Sigmoid colon (tissue), 7 donors: ENCODE results near the gene MOXD1. TPM values are rescaled to one million over a fixed set of nuclear protein-coding genes. Genes with fewer than 3 reads are reported as not detected.

Experiments
- DNase-seq: peaks from one replicate; pipeline ENCODE4 v3.0.0-alpha.2; 2019
- H3K27ac ChIP-seq, 4 donors: fragments of 200-600 bp; sonication (generic); one replicate each; pipeline ENCODE4 v1.5.1; 2016 to 2019; ENCODE audit warnings: mild to moderate bottlenecking in 1 of 4
- H3K27me3 ChIP-seq, 3 donors: fragments of 200-600 bp; sonication (generic); one replicate each; pipeline ENCODE4 v1.5.1; 2019; ENCODE audit warnings: mild to moderate bottlenecking in 1 of 3
- H3K36me3 ChIP-seq, 4 donors: fragments of 200-600 bp; sonication (generic); one replicate each; pipeline ENCODE4 v1.5.1; 2016 to 2019
- H3K4me1 ChIP-seq, 4 donors: fragments of 200-600 bp; sonication (generic); one replicate each; pipeline ENCODE4 v1.5.1; 2017 to 2019
- H3K4me3 ChIP-seq, 4 donors: fragments of 200-600 bp; sonication (generic); one replicate each; pipeline ENCODE4 v1.5.1; 2017 to 2019; ENCODE audit warnings: mild to moderate bottlenecking in 2 of 4, moderate library complexity in 1 of 4
- H3K9me3 ChIP-seq, 4 donors: fragments of 200-600 bp in 3 of 4; sonication (generic) in 3 of 4; one replicate each; pipeline versions ENCODE4 v1.5.1 to v1.6.1; 2013 to 2019
- EP300 ChIP-seq, 4 donors: sonication (generic); formaldehyde crosslinking; IDR thresholded peaks; one replicate each; pipeline ENCODE4 v1.6.1; 2017; ENCODE audit warnings: antibody characterized with exemption in 4 of 4
- POLR2A ChIP-seq, 2 donors: fragments of 450-650 bp; IDR thresholded peaks; one replicate each; pipeline ENCODE4 v1.6.1; 2016; ENCODE audit warnings: antibody characterized with exemption in 2 of 2, mild to moderate bottlenecking in 2 of 2, moderate library complexity in 2 of 2
- POLR2AphosphoS5 ChIP-seq, 4 donors: sonication (generic); formaldehyde crosslinking; IDR thresholded peaks; one replicate each; pipeline ENCODE4 v1.6.1; 2017; ENCODE audit warnings: antibody characterized with exemption in 4 of 4
- WGBS, 2 donors: extraction: QIAGEN DNeasy Blood & Tissue Kit; methylation state at CpG; one replicate each; pipeline ENCODE4 v1.1.7; 2013; 5-methylcytosine and 5-hydroxymethylcytosine counted together
- intact Hi-C: fragments of 100-400 bp; cut with DNase I; formaldehyde crosslinking; loops from one replicate; pipeline ENCODE4 v1.15.1; 2023
- polyA plus RNA-seq, 3 donors: library from polyadenylated mRNA; stranded (reverse); fragments of 200-250 nt; gene quantifications; one replicate each; pipeline ENCODE4 v1.2.3, GENCODE V29; 2013
- total RNA-seq, 4 donors: library from RNA; depleted of rRNA; stranded (reverse); fragments of >200 nt; gene quantifications; one replicate each; pipeline ENCODE4 v1.1.0, GENCODE V29; 2016
- TF ChIP-seq, protein P1 (sequence below), 4 experiments: fragments of 450-650 bp in 3 of 4; fragments of 200-600 bp in 1 of 4; IDR thresholded peaks; one replicate each; pipeline ENCODE4 v1.5.1; 2016 to 2019; ENCODE audit warnings: antibody characterized with exemption in 4 of 4, mild to moderate bottlenecking in 3 of 4, moderate library complexity in 2 of 4
- donor health status: healthy with polysubstance abuse.
- donor health status: Bipolar disorder and iron deficiency.
- donor health status: healthy.

Gene MOXD1
- total and polyA plus RNA-seq, 7 donors: 1.2 to 20.8 (median 9.4) TPM

DNA sequence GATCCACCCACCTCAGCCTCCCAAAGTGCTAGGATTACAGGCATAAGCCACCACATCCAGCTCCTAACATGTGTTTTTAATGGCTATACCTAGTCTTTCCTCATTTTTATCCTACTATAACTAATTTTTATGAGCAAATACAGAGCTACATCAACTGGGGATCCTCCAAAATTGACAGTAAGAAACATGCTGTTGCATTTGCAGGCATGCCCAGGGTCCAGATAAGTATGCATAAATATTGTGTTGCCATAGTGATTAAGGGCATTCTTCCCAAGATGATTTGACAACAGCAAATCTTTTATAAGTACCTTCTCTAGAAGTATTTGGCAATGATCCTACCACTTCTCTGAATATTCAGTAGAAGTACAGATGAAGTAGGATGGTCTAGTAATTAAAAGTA lies 41.9 kb upstream of the MOXD1 start:
- TF ChIP-seq, protein P1, sequence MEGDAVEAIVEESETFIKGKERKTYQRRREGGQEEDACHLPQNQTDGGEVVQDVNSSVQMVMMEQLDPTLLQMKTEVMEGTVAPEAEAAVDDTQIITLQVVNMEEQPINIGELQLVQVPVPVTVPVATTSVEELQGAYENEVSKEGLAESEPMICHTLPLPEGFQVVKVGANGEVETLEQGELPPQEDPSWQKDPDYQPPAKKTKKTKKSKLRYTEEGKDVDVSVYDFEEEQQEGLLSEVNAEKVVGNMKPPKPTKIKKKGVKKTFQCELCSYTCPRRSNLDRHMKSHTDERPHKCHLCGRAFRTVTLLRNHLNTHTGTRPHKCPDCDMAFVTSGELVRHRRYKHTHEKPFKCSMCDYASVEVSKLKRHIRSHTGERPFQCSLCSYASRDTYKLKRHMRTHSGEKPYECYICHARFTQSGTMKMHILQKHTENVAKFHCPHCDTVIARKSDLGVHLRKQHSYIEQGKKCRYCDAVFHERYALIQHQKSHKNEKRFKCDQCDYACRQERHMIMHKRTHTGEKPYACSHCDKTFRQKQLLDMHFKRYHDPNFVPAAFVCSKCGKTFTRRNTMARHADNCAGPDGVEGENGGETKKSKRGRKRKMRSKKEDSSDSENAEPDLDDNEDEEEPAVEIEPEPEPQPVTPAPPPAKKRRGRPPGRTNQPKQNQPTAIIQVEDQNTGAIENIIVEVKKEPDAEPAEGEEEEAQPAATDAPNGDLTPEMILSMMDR (IDR thresholded peaks at IDR 0.05): no peak
- no peak for TF ChIP-seq POLR2AphosphoS5 (IDR thresholded peaks at IDR 0.05)
- Histone ChIP-seq H3K4me1 (no peaks in the 10 kb centered on the region), H3K27ac (no peak overlapping the region), H3K27me3 (no peaks in the 10 kb centered on the region), H3K4me3 (no peak overlapping the region), H3K36me3 (no peaks in the 10 kb centered on the region), H3K9me3 (no peaks in the 10 kb centered on the region)
- intact Hi-C loops: no loop called here
- DNase-seq: no peak

DNA sequence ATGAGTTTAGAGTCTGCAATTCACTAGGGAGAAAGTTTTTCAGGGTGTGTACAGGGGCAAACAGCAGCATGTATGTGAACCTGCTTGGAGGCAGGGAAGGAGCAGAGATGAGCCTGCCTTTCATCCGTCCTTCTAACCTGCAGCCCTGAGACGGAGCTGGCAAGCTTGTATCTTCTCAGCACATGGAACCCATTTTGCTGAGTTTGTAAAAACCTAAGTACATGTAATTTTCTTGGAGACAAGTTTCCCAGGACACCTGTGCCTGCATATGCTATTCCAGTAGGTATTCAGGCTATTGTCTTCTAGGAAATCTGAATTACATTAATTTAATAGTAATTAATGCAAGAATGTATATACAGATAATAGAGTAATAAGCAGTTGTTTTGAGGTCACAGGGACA lies 28.8 kb upstream of the MOXD1 start:
- H3K4me3 ChIP-seq: no peak overlapping the region
- no peaks in the 10 kb centered on the region for H3K4me1 ChIP-seq
- TF ChIP-seq, protein P1 (IDR thresholded peaks at IDR 0.05): no peak
- TF ChIP-seq EP300 (IDR thresholded peaks at IDR 0.05): no peak
- TF ChIP-seq POLR2A (IDR thresholded peaks at IDR 0.05): no peak
- TF ChIP-seq POLR2AphosphoS5 (IDR thresholded peaks at IDR 0.05): no peak
- H3K27me3 ChIP-seq: no peaks in the 10 kb centered on the region
- no peaks in the 10 kb centered on the region for H3K9me3 ChIP-seq
- 78 to 84% methylated on average over 2 of the region's 2 CpGs for WGBS, 2 donors
- intact Hi-C loops: no loop called here
- no peak for DNase-seq
- H3K27ac ChIP-seq: no peak overlapping the region
- H3K36me3 ChIP-seq: no peaks in the 10 kb centered on the region

DNA sequence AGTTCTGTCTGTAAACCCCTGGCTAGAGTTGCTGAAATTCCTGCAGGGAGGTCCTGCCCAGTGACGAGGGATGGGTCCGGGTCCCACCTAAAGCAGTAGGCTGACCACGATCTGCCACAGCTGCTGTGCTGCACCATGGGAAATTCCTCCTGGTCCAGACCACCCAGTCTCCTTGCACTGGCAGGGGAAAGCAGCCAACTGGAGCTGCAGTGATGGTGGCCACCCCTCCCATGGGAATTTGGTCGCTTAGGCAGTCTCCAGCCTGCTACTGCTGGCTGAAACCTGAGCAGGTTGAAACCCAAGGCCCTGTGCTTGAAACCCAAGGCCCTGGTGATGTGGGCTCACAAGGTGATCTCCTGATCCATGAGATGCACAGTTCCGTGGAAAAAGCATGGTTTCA lies 23.9 kb upstream of the MOXD1 start:
- Histone ChIP-seq H3K27me3 (no peaks in the 10 kb centered on the region), H3K27ac (no peak overlapping the region), H3K9me3 (no peaks in the 10 kb centered on the region), H3K36me3 (no peaks in the 10 kb centered on the region), H3K4me3 (no peak overlapping the region), H3K4me1 (no peaks in the 10 kb centered on the region)
- DNase-seq: no peak
- no peak for TF ChIP-seq EP300 (IDR thresholded peaks at IDR 0.05)
- no peak for TF ChIP-seq POLR2A (IDR thresholded peaks at IDR 0.05)
- TF ChIP-seq, protein P1 (IDR thresholded peaks at IDR 0.05): no peak
- intact Hi-C loops: no loop called here
- 81 to 83% methylated on average over 5 of the region's 5 CpGs for whole genome bisulfite sequencing, 2 donors

DNA sequence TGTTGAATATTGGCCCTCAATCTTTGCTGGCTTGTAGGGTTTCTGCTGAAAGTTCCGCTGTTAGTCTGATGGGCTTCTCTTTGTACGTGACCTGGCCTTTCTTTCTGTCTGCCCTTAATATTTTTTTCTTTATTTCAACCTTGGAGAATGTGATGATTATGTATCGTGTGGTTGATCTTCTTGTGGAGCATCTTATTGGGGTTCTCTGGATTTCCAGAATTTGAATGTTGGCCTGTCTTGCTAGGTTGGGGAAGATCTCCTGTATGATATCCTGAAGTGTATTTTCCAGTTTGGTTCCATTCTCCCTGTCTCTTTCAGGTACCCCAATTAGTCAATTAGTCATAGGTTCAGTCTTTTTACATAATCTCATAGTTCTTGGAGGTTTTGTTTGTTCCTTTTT lies 22.6 kb upstream of the MOXD1 start:
- no peaks in the 10 kb centered on the region for H3K36me3 ChIP-seq
- intact Hi-C loops: no loop called here
- DNase-seq: no peak
- H3K4me3 ChIP-seq: no peak overlapping the region
- 92 to 93% methylated on average over 3 of the region's 3 CpGs for WGBS, 2 donors
- no peak overlapping the region for H3K27ac ChIP-seq
- no peaks in the 10 kb centered on the region for H3K4me1 ChIP-seq
- H3K9me3 ChIP-seq: no peaks in the 10 kb centered on the region
- no peaks in the 10 kb centered on the region for H3K27me3 ChIP-seq
- no peak for TF ChIP-seq POLR2A (IDR thresholded peaks at IDR 0.05)
- no peak for TF ChIP-seq POLR2AphosphoS5 (IDR thresholded peaks at IDR 0.05)
- TF ChIP-seq, protein P1 (IDR thresholded peaks at IDR 0.05): no peak
- TF ChIP-seq EP300 (IDR thresholded peaks at IDR 0.05): no peak

DNA sequence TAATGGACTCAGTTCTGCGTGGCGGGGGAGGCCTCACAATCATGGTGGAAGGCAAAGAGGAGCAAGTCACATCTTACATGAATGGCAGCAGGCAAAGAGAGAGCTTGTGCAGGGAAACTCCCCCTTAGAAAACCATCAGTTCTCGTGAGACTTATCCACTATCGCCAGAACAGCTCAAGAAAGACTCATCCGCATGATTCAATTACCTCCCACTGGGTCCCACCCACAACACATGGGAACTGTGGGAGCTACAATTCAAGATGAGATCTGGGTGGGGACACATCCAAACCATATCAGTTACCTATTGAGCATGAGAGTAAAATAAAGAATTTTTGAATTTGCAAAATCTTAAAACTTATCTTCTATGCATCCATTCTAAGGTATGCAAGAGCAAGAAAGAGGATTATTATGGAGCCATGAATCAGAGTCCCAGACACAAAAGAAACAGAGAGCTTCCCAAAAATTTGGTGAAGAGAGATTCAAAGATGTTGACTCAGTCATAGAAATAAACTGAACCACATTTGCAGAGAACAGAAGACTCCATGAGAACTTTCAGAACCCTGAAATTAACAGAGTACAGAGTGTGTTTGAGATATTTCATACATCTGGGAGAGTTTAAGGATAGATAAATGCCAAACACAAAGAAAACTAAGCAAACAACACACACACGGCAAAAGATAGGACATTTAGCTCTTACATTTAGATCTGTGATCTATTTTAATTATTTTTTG lies 17.1 kb upstream of the MOXD1 start:
- no peak for DNase-seq
- Histone ChIP-seq H3K4me1 (no peaks in the 10 kb centered on the region), H3K27ac (no peak overlapping the region), H3K9me3 (no peaks in the 10 kb centered on the region), H3K36me3 (no peaks in the 10 kb centered on the region), H3K27me3 (no peaks in the 10 kb centered on the region), H3K4me3 (no peak overlapping the region)
- 87 to 93% methylated on average over 6 of the region's 6 CpGs for WGBS, 2 donors
- no peak for TF ChIP-seq POLR2A (IDR thresholded peaks at IDR 0.05)
- no peak for TF ChIP-seq EP300 (IDR thresholded peaks at IDR 0.05)
- TF ChIP-seq, protein P1 (IDR thresholded peaks at IDR 0.05): no peak
- no peak for TF ChIP-seq POLR2AphosphoS5 (IDR thresholded peaks at IDR 0.05)
- intact Hi-C loops: no loop called here
